CD4-positive, alpha-beta T cell treated with Interleukin-4 for 1 hour (primary cell): ENCODE data around the gene ZNF135.

Experiments used
- DNase-seq, 2 donors: peaks; one replicate each; pipeline ENCODE4 v3.0.0-alpha.2; 2020 to 2022

Gene ZNF135

GRCh38 chr19:58095328-58095727 lies 36.2 kb downstream of the ZNF135 start:
- no peak for DNase-seq

DNA sequence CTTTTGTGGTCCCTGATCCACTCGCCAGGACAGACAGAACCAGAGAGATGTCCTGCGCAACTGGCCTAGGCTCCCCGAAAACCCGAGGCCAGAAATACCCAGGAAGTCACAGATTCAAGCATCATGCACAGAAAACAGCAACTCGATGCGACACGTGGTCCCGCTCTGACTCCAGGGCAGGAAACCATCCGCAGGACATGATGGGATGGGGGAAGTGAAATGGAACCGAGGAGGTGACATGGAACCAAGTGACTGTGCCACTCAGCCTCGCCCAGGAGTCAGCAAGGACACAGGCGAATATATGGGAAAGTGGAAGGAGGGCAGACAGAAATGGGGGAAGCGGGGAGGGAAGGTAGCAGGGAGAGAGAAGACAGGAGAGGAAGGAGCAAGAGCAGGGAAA lies 37.8 kb downstream of the ZNF135 start:
- no peak for DNase-seq

DNA sequence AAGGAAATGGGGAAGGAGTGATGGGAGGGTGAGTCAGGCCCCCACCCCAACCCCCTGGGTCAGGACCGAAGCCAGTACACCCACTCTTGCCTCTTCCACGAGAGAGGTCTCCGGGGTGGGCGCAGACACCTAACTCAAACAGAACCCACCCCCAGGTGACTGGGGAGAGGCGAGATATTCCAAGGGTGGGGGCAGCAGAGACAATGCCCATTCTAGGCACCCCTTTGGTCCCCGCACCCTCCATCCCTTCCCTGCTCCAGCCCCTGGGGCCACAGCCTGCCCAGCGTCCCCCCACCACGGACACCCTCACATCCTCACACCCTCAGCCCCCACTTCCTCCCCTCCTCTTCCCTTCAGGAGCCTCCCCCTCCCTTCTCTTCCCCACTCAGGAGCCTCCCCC lies 38.3 kb downstream of the ZNF135 start:
- no peak for DNase-seq

- peak; percentile 98 to 99 for DNase-seq
These were observed 38.9 kb downstream of the ZNF135 start, which contains the start of gene ZSCAN18 for GRCh38 chr19:58097781-58098681. Gene ZSCAN18 (minus strand): TSS chr19:58098231. CDS start chr19:58090267, 7,964 bp downstream.

DNA sequence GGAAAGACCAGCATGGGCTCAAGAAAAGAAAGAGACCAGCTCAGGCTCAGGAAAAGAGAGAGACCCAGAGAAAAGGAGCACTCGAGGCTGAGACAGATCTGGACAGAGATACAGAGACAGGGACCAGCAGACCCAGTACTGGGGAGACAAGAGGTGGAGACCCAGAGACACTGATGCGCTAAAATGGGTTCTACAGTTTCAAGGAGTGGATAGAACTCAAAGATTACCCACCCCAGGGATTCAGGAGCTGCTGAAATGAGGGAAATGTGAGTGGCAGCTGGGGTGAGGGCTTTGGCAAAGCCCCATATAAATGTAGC lies 39.6 kb downstream of the ZNF135 start:
- DNase-seq: no peak

GRCh38 chr19:58107778-58108545 lies 48.9 kb downstream of the ZNF135 start:
- no peak for DNase-seq

DNA sequence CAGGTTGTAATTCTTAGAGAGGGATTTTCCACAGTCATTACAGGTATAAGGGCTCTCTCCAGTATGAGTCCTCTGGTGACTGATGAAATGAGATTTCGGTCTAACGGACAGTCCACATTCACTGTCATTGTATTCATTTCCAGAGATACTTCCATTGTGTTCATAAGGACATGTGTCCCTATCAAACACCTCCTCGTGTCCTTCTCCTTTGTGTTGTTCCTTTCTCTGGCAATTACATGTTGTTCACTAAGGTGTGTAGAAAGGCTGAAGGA lies 49.4 kb downstream of the ZNF135 start:
- no peak for DNase-seq

GRCh38 chr19:58117841-58118575 lies 58.9 kb downstream of the ZNF135 start:
- no peak for DNase-seq

DNA sequence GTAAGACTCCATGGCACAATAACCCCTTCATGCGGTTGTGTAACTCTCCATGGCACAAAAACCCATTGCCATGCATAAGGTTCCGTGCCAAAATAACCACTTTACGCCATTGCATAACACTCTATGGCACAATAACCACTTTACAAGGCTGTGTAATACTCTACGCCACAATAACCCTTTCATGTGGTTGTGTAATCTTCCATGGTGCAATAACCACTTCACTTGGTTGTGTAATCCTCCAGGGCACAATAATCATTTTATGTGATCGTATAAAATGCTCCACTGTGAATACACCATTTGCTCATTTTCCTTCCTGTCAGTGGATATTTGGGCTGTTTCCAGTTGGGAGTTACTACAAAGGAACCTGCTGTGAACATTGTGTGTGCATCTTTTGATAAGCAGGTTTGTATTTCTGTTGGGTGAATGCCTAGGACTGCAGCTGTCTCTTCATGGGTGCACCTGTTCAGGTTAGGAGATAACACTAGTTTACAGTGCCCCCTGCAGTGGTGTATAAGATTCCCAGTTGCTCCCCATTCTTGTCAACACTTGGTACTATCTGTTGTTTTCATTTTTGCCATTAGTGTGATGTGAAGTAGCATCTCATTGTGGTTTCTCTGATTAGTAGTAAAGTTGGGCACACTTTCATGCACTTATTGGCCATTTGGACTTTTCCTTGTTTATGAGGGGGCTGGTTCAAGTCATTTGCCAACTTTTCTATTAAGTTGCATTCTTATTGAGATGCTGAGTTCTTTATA lies 60.1 kb downstream of the ZNF135 start:
- DNase-seq: no peak
